H9 (cell line): Measurements from ENCODE around the gene ZC3H6. TPM values are rescaled to one million over a fixed set of nuclear protein-coding genes. Genes with fewer than 3 reads are reported as not detected.

ENCODE experiments used
- DNase-seq: peaks from one replicate; pipeline ENCODE4 v3.0.0-alpha.2; 2017
- H2AFZ ChIP-seq: one replicate; pipeline ENCODE4 v1.6.1; 2013; ENCODE audit warnings: mild to moderate bottlenecking, low read length, control low read depth, moderate library complexity
- H2AK5ac ChIP-seq: 2 replicates; pipeline ENCODE4 v1.6.1; 2013; ENCODE audit warnings: low read length, control low read depth, mixed read lengths; ENCODE audit not compliant: insufficient read length
- H2BK120ac ChIP-seq: one replicate; pipeline ENCODE4 v1.6.1; 2013; ENCODE audit warnings: low read depth, mild to moderate bottlenecking, low read length, control low read depth, inconsistent platforms; ENCODE audit not compliant: poor library complexity, severe bottlenecking
- H2BK12ac ChIP-seq: 2 replicates; pipeline ENCODE4 v1.6.1; 2013; ENCODE audit warnings: low read length, control low read depth, mixed read lengths, low read depth; ENCODE audit not compliant: insufficient read length
- H2BK15ac ChIP-seq: 2 replicates; pipeline ENCODE4 v1.6.1; 2013; ENCODE audit warnings: low read depth, low read length, control low read depth
- H2BK20ac ChIP-seq: one replicate; pipeline ENCODE4 v1.6.1; 2013; ENCODE audit warnings: low read depth, mild to moderate bottlenecking, low read length, control low read depth, inconsistent platforms; ENCODE audit not compliant: poor library complexity, severe bottlenecking
- H2BK5ac ChIP-seq: 2 replicates; pipeline ENCODE4 v1.6.1; 2013; ENCODE audit warnings: low read length, control low read depth, mixed read lengths; ENCODE audit not compliant: insufficient read length
- H3K14ac ChIP-seq: 2 replicates; pipeline ENCODE4 v1.6.1; 2013; ENCODE audit warnings: low read length, control low read depth; ENCODE audit not compliant: insufficient read depth
- H3K18ac ChIP-seq: 2 replicates; pipeline ENCODE4 v1.6.1; 2013; ENCODE audit warnings: low read depth, mild to moderate bottlenecking, mixed read lengths, low read length, control low read depth; ENCODE audit not compliant: insufficient read length
- H3K23ac ChIP-seq: 2 replicates; pipeline ENCODE4 v1.6.1; 2013; ENCODE audit warnings: low read length, control low read depth, mixed read lengths, low read depth; ENCODE audit not compliant: insufficient read length
- H3K23me2 ChIP-seq: 2 replicates; pipeline ENCODE4 v1.6.1; 2013; ENCODE audit warnings: low read depth, mild to moderate bottlenecking, mixed read lengths, low read length, control low read depth; ENCODE audit not compliant: insufficient read length, poor library complexity, severe bottlenecking
- H3K27ac ChIP-seq: 2 replicates; pipeline ENCODE4 v1.5.1; 2013; ENCODE audit warnings: low read length, control low read depth, mixed read lengths, low read depth; ENCODE audit not compliant: insufficient read length
- H3K27me3 ChIP-seq: 2 replicates; pipeline ENCODE4 v1.6.1; 2013; ENCODE audit warnings: low read length, control low read depth, inconsistent platforms; ENCODE audit not compliant: insufficient read depth
- H3K4ac ChIP-seq: 2 replicates; pipeline ENCODE4 v1.6.1; 2013; ENCODE audit warnings: low read depth, mild to moderate bottlenecking, control low read depth, inconsistent platforms, low read length, moderate library complexity
- H3K4me1 ChIP-seq: 2 replicates; pipeline ENCODE4 v1.6.1; 2013; ENCODE audit warnings: low read length, control low read depth, inconsistent platforms; ENCODE audit not compliant: insufficient read depth
- H3K4me2 ChIP-seq: 2 replicates; pipeline ENCODE4 v1.6.1; 2013; ENCODE audit warnings: low read length, control low read depth, mixed read lengths; ENCODE audit not compliant: insufficient read length, insufficient read depth
- H3K56ac ChIP-seq: 2 replicates; pipeline ENCODE4 v1.6.1; 2013; ENCODE audit warnings: low read depth, mild to moderate bottlenecking, mixed read lengths, low read length, control low read depth; ENCODE audit not compliant: insufficient read length
- H3K79me1 ChIP-seq: 2 replicates; pipeline ENCODE4 v1.6.1; 2013; ENCODE audit warnings: low read depth, mild to moderate bottlenecking, moderate library complexity, low read length, control low read depth, inconsistent platforms; ENCODE audit not compliant: insufficient read depth, poor library complexity, severe bottlenecking
- H3K79me2 ChIP-seq: 2 replicates; pipeline ENCODE4 v1.6.1; 2013; ENCODE audit warnings: low read length, control low read depth, inconsistent platforms; ENCODE audit not compliant: insufficient read depth
- H3K9ac ChIP-seq: 2 replicates; pipeline ENCODE4 v1.6.1; 2013; ENCODE audit warnings: low read length, control low read depth, mixed read lengths; ENCODE audit not compliant: insufficient read length; ENCODE audit errors: extremely low read depth
- H3K9me3 ChIP-seq: one replicate; pipeline ENCODE4 v1.6.1; 2013; ENCODE audit warnings: low read depth, low read length, inconsistent platforms; ENCODE audit not compliant: control insufficient read depth
- H3T11ph ChIP-seq: one replicate; pipeline ENCODE4 v1.6.1; 2013; ENCODE audit warnings: mild to moderate bottlenecking, low read length, control low read depth, inconsistent platforms
- H4K20me1 ChIP-seq: one replicate; pipeline ENCODE4 v1.6.1; 2013; ENCODE audit not compliant: control insufficient read depth, insufficient read length, insufficient read depth
- H4K5ac ChIP-seq: 2 replicates; pipeline ENCODE4 v1.6.1; 2013; ENCODE audit warnings: low read depth, mild to moderate bottlenecking, mixed read lengths, low read length, control low read depth; ENCODE audit not compliant: insufficient read length
- H4K8ac ChIP-seq: replicated peaks from 2 replicates; pipeline ENCODE4 v1.6.1; 2013; ENCODE audit warnings: low read length, control low read depth, mixed read lengths, low read depth; ENCODE audit not compliant: insufficient read length
- H4K91ac ChIP-seq: 2 replicates; pipeline ENCODE4 v1.6.1; 2013; ENCODE audit warnings: low read depth, mild to moderate bottlenecking, moderate library complexity, mixed read lengths, low read length, control low read depth; ENCODE audit not compliant: insufficient read length
- H3K27ac Mint-ChIP-seq, 3 experiments: 2 replicates in 2 of 3; 3 replicates in 1 of 3; pipeline ENCODE4 v1.8.0; 2020 to 2021; ENCODE audit warnings: mixed read lengths in 3 of 3, mild to moderate bottlenecking in 1 of 3, moderate library complexity in 1 of 3
- H3K27me3 Mint-ChIP-seq: 2 replicates; pipeline ENCODE4 v1.8.0; 2021; ENCODE audit warnings: low read depth, mild to moderate bottlenecking, moderate library complexity, mixed read lengths
- H3K36me3 Mint-ChIP-seq, 3 experiments: 2 replicates in 2 of 3; 3 replicates in 1 of 3; pipeline ENCODE4 v1.8.0; 2020 to 2021; ENCODE audit warnings: low read depth in 3 of 3, mixed read lengths in 3 of 3; ENCODE audit not compliant: insufficient read depth in 1 of 3
- H3K4me1 Mint-ChIP-seq, 2 experiments: 2 replicates each; pipeline ENCODE4 v1.8.0; 2020; ENCODE audit warnings: mixed read lengths in 2 of 2
- H3K4me3 Mint-ChIP-seq, 2 experiments: 2 replicates in 1 of 2; 3 replicates in 1 of 2; pipeline ENCODE4 v1.8.0; 2020 to 2021; ENCODE audit warnings: mild to moderate bottlenecking in 2 of 2, mixed read lengths in 2 of 2, moderate library complexity in 1 of 2
- H3K9me3 Mint-ChIP-seq, 2 experiments: 2 replicates in 1 of 2; 3 replicates in 1 of 2; pipeline ENCODE4 v1.8.0; 2020; ENCODE audit warnings: mild to moderate bottlenecking in 2 of 2, mixed read lengths in 2 of 2, moderate library complexity in 1 of 2
- WGBS: extraction: QIAGEN DNeasy Blood & Tissue Kit; methylation state at CpG from one replicate; pipeline ENCODE4 v1.1.7; 2013; ENCODE audit warnings: missing lambda C conversion rate, low lambda C conversion rate, mixed read lengths; ENCODE audit not compliant: insufficient read length; ENCODE audit errors: extremely low coverage; 5-methylcytosine and 5-hydroxymethylcytosine counted together
- total RNA-seq: library from RNA; stranded (reverse); gene quantifications from 2 replicates; pipeline ENCODE4 v1.2.1, GENCODE V29; 2021
- TF ChIP-seq, protein P1 (sequence below): fragments of 200-600 bp; sonication (generic); conservative IDR thresholded peaks from 3 replicates; pipeline ENCODE4 v1.8.0; 2021; ENCODE audit warnings: antibody characterized with exemption, mild to moderate bottlenecking

Gene ZC3H6
- total RNA-seq, 1 experiment from 2014 or later, result 3.5 TPM

DNA sequence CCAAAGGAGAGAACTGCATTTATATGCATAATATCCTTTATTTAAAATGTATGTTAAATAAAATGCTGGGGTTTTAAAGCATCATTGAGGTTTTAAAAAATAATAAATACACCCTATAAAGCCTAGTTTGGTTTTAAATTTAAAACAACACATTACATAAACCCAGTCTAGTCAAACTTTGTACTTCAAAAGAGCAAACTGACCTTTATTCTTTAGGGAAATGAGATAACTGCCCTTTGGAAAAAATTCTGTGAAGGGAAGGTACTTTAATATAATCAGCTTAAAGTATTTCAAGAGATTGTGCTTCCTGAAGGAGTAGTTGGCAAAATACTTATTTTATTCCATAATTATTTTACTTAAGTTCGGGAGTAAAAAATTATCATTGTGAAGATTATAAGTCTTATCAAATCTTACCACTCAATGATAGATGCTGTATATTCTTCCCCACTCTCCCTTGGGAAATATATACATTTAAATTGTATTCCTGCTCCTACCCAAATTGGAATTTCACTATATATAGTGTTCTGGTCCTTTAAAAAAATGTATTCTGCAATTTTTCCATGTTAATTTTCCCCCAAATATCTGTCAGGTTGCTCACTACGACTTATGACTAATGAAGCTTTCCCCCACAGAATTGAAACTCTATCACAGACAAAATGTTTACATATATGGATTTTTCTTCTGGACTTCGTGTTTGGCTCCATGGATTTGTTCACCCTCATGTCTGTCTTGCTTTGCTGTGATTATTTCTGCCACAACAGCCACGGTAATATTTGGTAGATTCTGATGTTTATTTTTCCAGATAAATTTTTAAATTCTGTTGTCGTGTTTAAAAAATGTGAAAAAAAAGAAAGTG lies 42.1 kb downstream of the ZC3H6 start:
- Histone ChIP-seq H3K4ac (no peak overlapping the region), H3K4me2 (no peak overlapping the region), H2AK5ac (no peak overlapping the region), H3K18ac (no peak overlapping the region), H3K27me3 (no peaks in the 10 kb centered on the region), H3K4me1 (no peaks in the 10 kb centered on the region), H3K9ac (no peak overlapping the region), H4K8ac (no peak overlapping the region), H3K23me2 (no peaks in the 10 kb centered on the region), H3K56ac (no peak overlapping the region), H3K9me3 (no peaks in the 10 kb centered on the region), H2AFZ (no peak overlapping the region), H4K20me1 (no peaks in the 10 kb centered on the region), H2BK5ac (no peak overlapping the region), H2BK120ac (no peak overlapping the region), H3K27ac (no peak overlapping the region), H2BK12ac (no peak overlapping the region), H4K91ac (no peak overlapping the region), H3K79me2 (no peaks in the 10 kb centered on the region), H3T11ph (no peak overlapping the region), H3K14ac (no peak overlapping the region), H3K79me1 (no peaks in the 10 kb centered on the region), H2BK20ac (no peak overlapping the region), H4K5ac (no peak overlapping the region), H3K23ac (no peak overlapping the region), H2BK15ac (no peak overlapping the region)
- DNase-seq, result no peak
- Mint-ChIP-seq H3K36me3 (no peaks in the 10 kb centered on the region; a peak in 2 of 7 replicates), H3K4me3 (no peak overlapping the region), H3K9me3 (no peaks in the 10 kb centered on the region), H3K27ac (no peak overlapping the region), H3K27me3 (no peaks in the 10 kb centered on the region), H3K4me1 (peaks cover under 1 to 1% of the 10 kb centered on the region in 2 experiments; a peak in 2 of 4 replicates)
- 100% methylated on average over 1 of the region's 5 CpGs for WGBS
- TF ChIP-seq, protein P1, sequence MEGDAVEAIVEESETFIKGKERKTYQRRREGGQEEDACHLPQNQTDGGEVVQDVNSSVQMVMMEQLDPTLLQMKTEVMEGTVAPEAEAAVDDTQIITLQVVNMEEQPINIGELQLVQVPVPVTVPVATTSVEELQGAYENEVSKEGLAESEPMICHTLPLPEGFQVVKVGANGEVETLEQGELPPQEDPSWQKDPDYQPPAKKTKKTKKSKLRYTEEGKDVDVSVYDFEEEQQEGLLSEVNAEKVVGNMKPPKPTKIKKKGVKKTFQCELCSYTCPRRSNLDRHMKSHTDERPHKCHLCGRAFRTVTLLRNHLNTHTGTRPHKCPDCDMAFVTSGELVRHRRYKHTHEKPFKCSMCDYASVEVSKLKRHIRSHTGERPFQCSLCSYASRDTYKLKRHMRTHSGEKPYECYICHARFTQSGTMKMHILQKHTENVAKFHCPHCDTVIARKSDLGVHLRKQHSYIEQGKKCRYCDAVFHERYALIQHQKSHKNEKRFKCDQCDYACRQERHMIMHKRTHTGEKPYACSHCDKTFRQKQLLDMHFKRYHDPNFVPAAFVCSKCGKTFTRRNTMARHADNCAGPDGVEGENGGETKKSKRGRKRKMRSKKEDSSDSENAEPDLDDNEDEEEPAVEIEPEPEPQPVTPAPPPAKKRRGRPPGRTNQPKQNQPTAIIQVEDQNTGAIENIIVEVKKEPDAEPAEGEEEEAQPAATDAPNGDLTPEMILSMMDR, result no peak
